MCF 10A (cell line): Measurements from ENCODE around the gene B4GALT3. TPM values are rescaled to one million over a fixed set of nuclear protein-coding genes. Genes with fewer than 3 reads are reported as not detected.

ENCODE experiments used
- BruUV-seq: library from RNA; stranded (reverse); fragments of 400-500 nt; replicated peaks from 2 replicates; lab custom pipeline; 2021; lab: Mats Ljungman, UMichigan
- CTCF ChIA-PET: fragments of 300-600 bp; sonication (Branson Sonifier 250); formaldehyde crosslinking; extraction: SDS; loops from one replicate; lab custom pipeline; 2021; ENCODE audit warnings: antibody characterized with exemption, inconsistent platforms; lab: Yijun Ruan, JAX
- POLR2A ChIA-PET: fragments of 300-600, 350-650 bp; sonication (Branson Sonifier 250); formaldehyde crosslinking; extraction: SDS; loops from one replicate; lab custom pipeline; 2020; ENCODE audit warnings: antibody characterized with exemption, inconsistent platforms; lab: Yijun Ruan, JAX
- DNase-seq: peaks from one replicate; pipeline ENCODE4 v3.0.0-alpha.2; 2018; ENCODE audit not compliant: unreplicated experiment
- H3K27ac Mint-ChIP-seq: one replicate; pipeline ENCODE4 v1.8.0; 2022; ENCODE audit warnings: mild to moderate bottlenecking, low read depth, mixed read lengths; ENCODE audit not compliant: unreplicated experiment
- H3K27me3 Mint-ChIP-seq: one replicate; pipeline ENCODE4 v1.8.0; 2022; ENCODE audit warnings: mixed read lengths; ENCODE audit not compliant: insufficient read depth, unreplicated experiment
- H3K36me3 Mint-ChIP-seq: one replicate; pipeline ENCODE4 v1.8.0; 2022; ENCODE audit warnings: mild to moderate bottlenecking, moderate library complexity, mixed read lengths; ENCODE audit not compliant: insufficient read depth, unreplicated experiment
- H3K4me1 Mint-ChIP-seq: one replicate; pipeline ENCODE4 v1.8.0; 2022; ENCODE audit warnings: mixed read lengths; ENCODE audit not compliant: insufficient read depth, unreplicated experiment
- H3K4me3 Mint-ChIP-seq: one replicate; pipeline ENCODE4 v1.8.0; 2022; ENCODE audit warnings: mild to moderate bottlenecking, moderate library complexity, mixed read lengths; ENCODE audit not compliant: unreplicated experiment
- H3K9me3 Mint-ChIP-seq: one replicate; pipeline ENCODE4 v1.8.0; 2022; ENCODE audit warnings: mixed read lengths; ENCODE audit not compliant: unreplicated experiment
- CTCF ChIP-seq: fragments of 200-600 bp; IDR thresholded peaks from one replicate; pipeline ENCODE4 v1.8.0; 2022; ENCODE audit warnings: antibody characterized with exemption, mild to moderate bottlenecking; ENCODE audit not compliant: unreplicated experiment
- intact Hi-C: fragments of 100-400 bp; cut with micrococcal nuclease; formaldehyde crosslinking; loops from 2 replicates; pipeline ENCODE4 v1.14.1; 2022
- total RNA-seq: library from RNA; stranded (reverse); gene quantifications from 2 replicates; pipeline ENCODE4 v1.2.3, GENCODE V29; 2022

Gene B4GALT3
- total RNA-seq, 1 experiment from 2014 or later = 51.7 TPM

DNA sequence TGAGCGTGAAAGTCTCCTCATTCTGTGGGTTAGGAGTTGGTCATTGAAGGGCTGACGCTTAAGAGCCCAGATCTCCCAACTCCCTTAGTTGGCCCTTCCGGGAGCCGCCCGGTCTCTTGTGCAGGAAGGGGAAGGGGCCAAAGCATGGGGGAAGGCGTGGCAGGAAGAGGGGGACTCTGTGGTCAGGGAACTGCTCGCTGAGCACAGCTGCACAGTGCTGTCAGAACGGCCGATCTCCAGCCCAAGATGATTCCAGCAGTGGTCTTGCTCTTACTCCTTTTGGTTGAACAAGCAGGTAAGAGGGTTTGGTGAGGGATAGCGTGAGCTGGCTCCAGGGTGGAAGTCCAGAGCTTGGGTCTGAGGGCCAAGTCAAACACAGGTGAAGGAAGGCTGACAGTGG lies 37.8 kb upstream of the B4GALT3 start, which contains the start of gene FCER1G:
Gene FCER1G, plus strand, starts transcription at position 220 of the 400 bp plus-strand sequence. Its CDS starts 27 bp downstream, at position 247.
- H3K9me3 Mint-ChIP-seq = no peaks in the 10 kb centered on the region
- no peak for TF ChIP-seq CTCF
- ChIA-PET CTCF (interaction anchor here (0.6 to 18.5 kb wide), 7 partner anchors 8 to 158 kb away, joined by 3 to 444 read pairs (median 26); partner anchors contain the start of genes NDUFS2 and TOMM40L), POLR2A (interaction anchor here (0.6 to 3.6 kb wide), 5 partner anchors 13 to 90 kb away, joined by 3 to 20 read pairs (median 3); partner anchors contain the start of genes ADAMTS4 and NDUFS2)
- peaks cover 7% of the 10 kb centered on the region for H3K4me1 Mint-ChIP-seq
- DNase-seq = no peak
- H3K36me3 Mint-ChIP-seq = peaks cover 60% of the 10 kb centered on the region
- intact Hi-C loops = no loop called here
- no peak within 1 kb of the TSS for H3K4me3 Mint-ChIP-seq
- no peaks in the 10 kb centered on the region for H3K27me3 Mint-ChIP-seq
- peak within 1 kb of the TSS; percentile 53 for H3K27ac Mint-ChIP-seq
- no TSS peak for BruUV-seq

GRCh38 chr1:161214369-161214768 lies 37.1 kb upstream of the B4GALT3 start:
- H3K4me3 Mint-ChIP-seq = no peak overlapping the region
- intact Hi-C loops = no loop called here
- no TSS peak for BruUV-seq
- ChIA-PET POLR2A (no interaction called here), CTCF (interaction anchor here (0.7 to 18.5 kb wide), 4 partner anchors 7 to 127 kb away, joined by 3 to 444 read pairs (median 224); partner anchors contain the start of genes APOA2, FCER1G, NDUFS2 and TOMM40L)
- no peaks in the 10 kb centered on the region for H3K9me3 Mint-ChIP-seq
- H3K27me3 Mint-ChIP-seq = no peaks in the 10 kb centered on the region
- no peak for TF ChIP-seq CTCF
- peaks cover 14% of the 10 kb centered on the region for H3K4me1 Mint-ChIP-seq
- no peak overlapping the region for H3K27ac Mint-ChIP-seq
- peaks cover 67% of the 10 kb centered on the region for H3K36me3 Mint-ChIP-seq
- DNase-seq = no peak

GRCh38 chr1:161209790-161210409 lies 32.6 kb upstream of the B4GALT3 start:
- Mint-ChIP-seq H3K9me3 (no peaks in the 10 kb centered on the region), H3K4me1 (peaks cover 25% of the 10 kb centered on the region), H3K36me3 (peaks cover 98% of the 10 kb centered on the region), H3K4me3 (no peak overlapping the region), H3K27me3 (no peaks in the 10 kb centered on the region), H3K27ac (no peak overlapping the region)
- TF ChIP-seq CTCF = peak; percentile 95
- intact Hi-C loops = loop anchor here (1.0 to 2.0 kb wide), 2 partner anchors 15 to 173 kb away; no protein-coding TSS in a partner anchor
- peak; percentile 91 for DNase-seq
- ChIA-PET CTCF (interaction anchor here (0.6 to 14.7 kb wide), 24 partner anchors 8 to 534 kb away, joined by 3 to 444 read pairs (median 5); partner anchors contain the start of genes ADAMTS4, APOA2, CFAP126 and FCER1G), POLR2A (interaction anchor here (0.9 to 3.7 kb wide), 5 partner anchors 8 to 173 kb away, joined by 3 to 20 read pairs (median 7); partner anchors contain the start of genes NDUFS2 and TOMM40L)
- BruUV-seq = no TSS peak

DNA sequence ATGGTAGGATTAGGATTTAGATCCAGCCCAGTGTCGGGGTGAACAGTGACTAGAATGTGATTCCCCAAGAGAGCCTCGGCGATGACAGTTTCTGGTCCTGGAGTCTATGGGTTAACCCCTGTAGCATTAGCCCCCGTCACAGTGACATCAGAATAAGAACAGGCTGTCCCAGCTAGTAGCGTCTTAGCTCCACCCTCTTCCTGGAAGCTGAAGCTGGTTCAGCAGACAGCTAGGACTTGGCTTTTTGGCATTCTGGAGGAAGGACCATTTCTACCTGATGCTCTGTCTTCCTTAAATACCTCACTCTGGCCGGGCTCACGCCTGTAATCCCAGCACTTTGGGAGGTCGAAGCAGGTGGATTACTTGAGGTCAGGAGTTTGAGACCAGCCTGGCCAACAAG lies 29.9 kb upstream of the B4GALT3 start:
- CTCF ChIA-PET = interaction anchor here (0.6 to 14.7 kb wide), 8 partner anchors 10 to 175 kb away, joined by 3 to 444 read pairs (median 36); partner anchors contain the start of genes APOA2, B4GALT3, FCER1G and PPOX
- no peak overlapping the region for H3K4me3 Mint-ChIP-seq
- no peaks in the 10 kb centered on the region for H3K27me3 Mint-ChIP-seq
- no peaks in the 10 kb centered on the region for H3K9me3 Mint-ChIP-seq
- peaks cover 33% of the 10 kb centered on the region for H3K4me1 Mint-ChIP-seq
- no TSS peak for BruUV-seq
- POLR2A ChIA-PET = interaction anchor here (0.6 to 1.2 kb wide), 2 partner anchors 10 to 106 kb away, joined by 4 read pairs; no protein-coding TSS in a partner anchor
- H3K36me3 Mint-ChIP-seq = peaks cover 96% of the 10 kb centered on the region
- H3K27ac Mint-ChIP-seq = no peak overlapping the region
- intact Hi-C loops = no loop called here
- TF ChIP-seq CTCF = no peak
- no peak for DNase-seq
